Breast epithelium (tissue), 4 donors: ENCODE data around the gene DAPP1. TPM values are rescaled to one million over a fixed set of nuclear protein-coding genes. Genes with fewer than 3 reads are reported as not detected.

Experiments used
- DNase-seq, 2 donors: peaks; one replicate each; pipeline ENCODE4 v3.0.0-alpha.2; 2019; ENCODE audit warnings: low spot score in 2 of 2
- H3K27ac ChIP-seq, 2 donors: fragments of 200-600 bp; sonication (generic) in 1 of 2; one replicate each; pipeline ENCODE4 v1.5.1; 2016 to 2019; ENCODE audit warnings: mild to moderate bottlenecking in 1 of 2
- H3K27me3 ChIP-seq, 2 donors: fragments of 200-600 bp; sonication (generic) in 1 of 2; one replicate each; pipeline versions ENCODE4 v1.5.1 to v1.6.0; 2017 to 2019; ENCODE audit warnings: control low read depth in 1 of 2, mild to moderate bottlenecking in 1 of 2
- H3K36me3 ChIP-seq: fragments of 200-600 bp; one replicate; pipeline ENCODE4 v1.5.1; 2019
- H3K4me1 ChIP-seq, 2 donors: fragments of 200-600 bp; sonication (generic); one replicate each; pipeline ENCODE4 v1.5.1; 2016 to 2019; ENCODE audit warnings: control low read depth in 1 of 2
- H3K4me3 ChIP-seq, 3 donors: fragments of 200-600 bp; sonication (generic); 1 replicate in 2 of 3; 2 replicates in 1 of 3; pipeline ENCODE4 v1.5.1; 2016 to 2019; ENCODE audit warnings: mild to moderate bottlenecking in 3 of 3, moderate library complexity in 2 of 3
- H3K9me3 ChIP-seq, 2 donors: fragments of 200-600 bp; sonication (generic) in 1 of 2; one replicate each; pipeline ENCODE4 v1.5.1; 2016 to 2019; ENCODE audit warnings: control low read depth in 1 of 2
- POLR2A ChIP-seq: fragments of 450-650 bp; IDR thresholded peaks from one replicate; pipeline ENCODE4 v1.6.1; 2016; ENCODE audit warnings: antibody characterized with exemption, mild to moderate bottlenecking, moderate library complexity
- POLR2AphosphoS5 ChIP-seq, 3 donors: sonication (generic); formaldehyde crosslinking; IDR thresholded peaks; one replicate each; pipeline ENCODE4 v1.6.1; 2017; ENCODE audit warnings: antibody characterized with exemption in 3 of 3
- intact Hi-C: fragments of 100-400 bp; cut with DNase I; formaldehyde crosslinking; loops from one replicate; pipeline ENCODE4 v1.15.1; 2023; ENCODE audit warnings: low total_unique reads
- total RNA-seq, 3 donors: library from RNA; depleted of rRNA; stranded (reverse); fragments of >200 nt; gene quantifications; one replicate each; pipeline ENCODE4 v1.1.0, GENCODE V29; 2016
- TF ChIP-seq, protein P1 (sequence below), 3 donors: fragments of 450-650 bp; IDR thresholded peaks; one replicate each; pipeline ENCODE4 v1.5.1; 2016 to 2017; ENCODE audit warnings: antibody characterized with exemption in 3 of 3, mild to moderate bottlenecking in 3 of 3, moderate library complexity in 3 of 3

DAPP1 gene
- total RNA-seq, 3 donors from 2014 or later = 2.7 to 10.2 (median 4.9) TPM

DNA sequence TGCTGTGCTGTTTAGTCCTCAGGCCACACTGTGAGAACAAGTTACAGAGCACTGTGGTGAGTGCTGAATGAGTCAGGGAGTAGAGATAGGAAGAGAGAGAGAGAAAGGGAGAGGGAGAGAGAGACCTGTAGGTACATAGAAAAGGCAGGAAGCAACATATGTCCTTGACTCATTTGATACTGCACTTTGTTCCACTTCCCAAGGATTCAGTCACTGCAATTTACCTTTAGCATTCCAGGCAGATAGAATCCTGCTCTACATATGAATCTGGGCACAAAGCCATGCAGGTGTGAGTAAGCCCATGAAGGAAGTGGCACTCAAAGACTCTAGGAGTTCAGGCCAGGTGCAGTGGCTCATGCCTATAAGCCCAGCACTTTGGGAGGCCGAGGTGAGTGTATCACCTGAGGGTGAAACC, 1.0 kb upstream of the DAPP1 start:
- Histone ChIP-seq H3K4me3 (no peak overlapping the region), H3K36me3 (no peaks in the 10 kb centered on the region), H3K9me3 (no peaks in the 10 kb centered on the region), H3K27me3 (no peaks in the 10 kb centered on the region), H3K27ac (peak overlapping the region in 1 of 2 donors; percentile 11), H3K4me1 (no peaks in the 10 kb centered on the region)
- DNase-seq = peak in 1 of 2 donors; percentile 29
- TF ChIP-seq, protein P1, sequence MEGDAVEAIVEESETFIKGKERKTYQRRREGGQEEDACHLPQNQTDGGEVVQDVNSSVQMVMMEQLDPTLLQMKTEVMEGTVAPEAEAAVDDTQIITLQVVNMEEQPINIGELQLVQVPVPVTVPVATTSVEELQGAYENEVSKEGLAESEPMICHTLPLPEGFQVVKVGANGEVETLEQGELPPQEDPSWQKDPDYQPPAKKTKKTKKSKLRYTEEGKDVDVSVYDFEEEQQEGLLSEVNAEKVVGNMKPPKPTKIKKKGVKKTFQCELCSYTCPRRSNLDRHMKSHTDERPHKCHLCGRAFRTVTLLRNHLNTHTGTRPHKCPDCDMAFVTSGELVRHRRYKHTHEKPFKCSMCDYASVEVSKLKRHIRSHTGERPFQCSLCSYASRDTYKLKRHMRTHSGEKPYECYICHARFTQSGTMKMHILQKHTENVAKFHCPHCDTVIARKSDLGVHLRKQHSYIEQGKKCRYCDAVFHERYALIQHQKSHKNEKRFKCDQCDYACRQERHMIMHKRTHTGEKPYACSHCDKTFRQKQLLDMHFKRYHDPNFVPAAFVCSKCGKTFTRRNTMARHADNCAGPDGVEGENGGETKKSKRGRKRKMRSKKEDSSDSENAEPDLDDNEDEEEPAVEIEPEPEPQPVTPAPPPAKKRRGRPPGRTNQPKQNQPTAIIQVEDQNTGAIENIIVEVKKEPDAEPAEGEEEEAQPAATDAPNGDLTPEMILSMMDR (IDR thresholded peaks at IDR 0.05) = no peak
- no peak for TF ChIP-seq POLR2A
- TF ChIP-seq POLR2AphosphoS5 (IDR thresholded peaks at IDR 0.05) = no peak
- intact Hi-C loops = no loop called here

DNA sequence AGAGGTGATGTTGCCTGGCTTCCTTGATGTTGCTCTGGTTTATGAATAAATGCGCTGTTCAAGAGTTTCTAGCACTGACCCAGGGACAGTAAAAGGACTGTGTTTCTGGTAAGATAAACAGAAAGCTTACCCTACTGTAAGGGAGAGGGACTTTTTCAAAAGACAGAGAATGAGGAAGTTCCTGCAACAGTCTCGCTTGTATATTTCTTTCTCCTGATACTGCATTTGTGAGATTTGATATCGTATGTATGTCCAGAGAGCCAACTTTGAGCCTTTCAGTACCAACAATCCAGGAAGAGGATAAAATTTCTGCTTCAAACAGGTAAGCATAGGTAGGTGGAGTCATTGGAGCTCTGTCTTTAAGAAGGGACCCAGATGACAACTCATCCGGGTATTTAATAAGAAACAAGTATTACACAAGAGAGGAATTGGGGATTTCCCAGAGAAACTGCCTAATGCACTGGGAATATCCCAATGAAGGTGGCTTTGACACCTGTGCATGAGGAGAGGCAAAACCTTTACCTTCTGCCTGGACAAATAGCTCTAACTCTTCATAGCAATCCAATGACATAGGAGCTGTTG, 773 bp downstream of the DAPP1 start:
- DNase-seq = no peak
- H3K27ac ChIP-seq = peak overlapping the region; percentile 67 to 69
- H3K4me3 ChIP-seq = peak overlapping the region; percentile 6 to 45 (median 25)
- no peaks in the 10 kb centered on the region for H3K9me3 ChIP-seq
- intact Hi-C loops = no loop called here
- no peaks in the 10 kb centered on the region for H3K27me3 ChIP-seq
- no peaks in the 10 kb centered on the region for H3K36me3 ChIP-seq
- TF ChIP-seq POLR2A (no peak), POLR2AphosphoS5 (IDR thresholded peaks at IDR 0.05) (no peak)
- TF ChIP-seq, protein P1 (IDR thresholded peaks at IDR 0.05) = no peak
- H3K4me1 ChIP-seq = no peaks in the 10 kb centered on the region

DNA sequence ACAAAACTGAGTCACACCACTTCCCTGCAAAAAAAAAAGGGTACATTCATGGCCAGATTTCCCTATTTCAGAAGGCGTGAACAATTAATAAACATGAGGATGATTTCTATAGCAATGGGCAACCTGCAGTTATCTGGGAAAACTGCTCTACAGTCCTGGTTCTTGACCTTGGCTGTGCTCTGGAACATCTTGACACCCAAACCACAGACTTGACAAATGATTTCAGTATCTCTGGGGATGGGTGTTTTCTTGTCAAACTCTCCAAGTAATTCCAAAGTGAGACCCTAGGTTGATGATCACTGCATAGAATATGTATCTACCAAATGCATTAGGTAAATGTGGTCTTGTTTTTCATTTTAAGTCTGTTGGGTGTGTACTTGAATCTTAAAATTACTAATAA, 2.0 kb downstream of the DAPP1 start:
- H3K27me3 ChIP-seq = no peaks in the 10 kb centered on the region
- H3K36me3 ChIP-seq = no peaks in the 10 kb centered on the region
- H3K4me1 ChIP-seq = no peaks in the 10 kb centered on the region
- DNase-seq = no peak
- intact Hi-C loops = no loop called here
- H3K4me3 ChIP-seq = no peak overlapping the region
- no peak for TF ChIP-seq POLR2A
- TF ChIP-seq, protein P1 (IDR thresholded peaks at IDR 0.05) = no peak
- TF ChIP-seq POLR2AphosphoS5 (IDR thresholded peaks at IDR 0.05) = no peak
- H3K27ac ChIP-seq = no peak overlapping the region
- no peaks in the 10 kb centered on the region for H3K9me3 ChIP-seq

DNA sequence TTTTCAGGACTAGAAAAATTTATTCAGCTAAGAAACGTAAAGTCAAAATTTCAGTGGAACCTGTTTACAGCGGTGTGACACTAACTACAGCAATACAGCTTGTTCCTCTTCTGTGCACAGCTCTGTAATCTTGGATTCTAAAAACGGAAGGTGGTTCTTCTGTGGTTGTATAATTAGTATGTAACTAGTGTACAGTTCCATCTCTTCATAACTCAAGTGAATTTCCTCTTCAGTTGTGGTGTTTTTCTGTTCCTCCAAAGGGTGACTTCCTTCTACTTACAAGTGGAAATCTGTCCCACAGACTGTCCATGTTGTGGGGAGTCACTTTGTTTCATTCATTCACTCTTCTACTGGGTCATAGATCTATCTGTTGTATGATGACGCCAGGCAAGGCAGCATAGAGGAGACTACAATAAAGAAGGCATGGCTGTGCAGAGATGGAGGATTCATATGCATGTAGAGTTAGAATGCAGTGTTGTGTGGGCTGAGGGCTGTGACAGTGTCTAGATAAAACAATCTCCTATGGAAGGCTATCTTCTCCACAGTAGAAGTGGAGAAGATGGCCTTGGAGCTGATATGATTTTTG, 5.4 kb downstream of the DAPP1 start:
- H3K4me3 ChIP-seq = no peak overlapping the region
- TF ChIP-seq, protein P1 (IDR thresholded peaks at IDR 0.05) = no peak
- TF ChIP-seq POLR2AphosphoS5 (IDR thresholded peaks at IDR 0.05) = no peak
- DNase-seq = no peak
- H3K4me1 ChIP-seq = no peaks in the 10 kb centered on the region
- H3K9me3 ChIP-seq = no peaks in the 10 kb centered on the region
- intact Hi-C loops = no loop called here
- no peaks in the 10 kb centered on the region for H3K36me3 ChIP-seq
- H3K27me3 ChIP-seq = no peaks in the 10 kb centered on the region
- no peak overlapping the region for H3K27ac ChIP-seq

DNA sequence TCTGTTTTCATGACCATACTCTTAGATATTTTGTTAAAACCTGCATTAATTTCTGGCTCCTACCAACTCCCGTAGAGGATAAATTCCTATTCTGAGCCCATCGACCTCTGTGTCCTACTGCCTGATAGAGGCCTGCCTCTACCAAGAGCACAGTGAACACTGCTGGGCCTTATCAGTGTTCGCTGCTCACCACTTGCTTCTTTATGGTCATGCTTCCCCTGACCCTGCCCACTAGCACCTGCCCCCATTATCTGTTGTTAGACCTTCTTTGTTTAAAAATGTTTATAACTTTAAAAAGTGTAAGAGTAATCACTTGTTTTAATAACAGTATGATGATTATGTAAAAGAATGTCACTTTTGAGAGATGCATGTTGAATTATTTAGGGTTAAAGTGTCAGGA, 6.1 kb downstream of the DAPP1 start:
- H3K36me3 ChIP-seq = no peaks in the 10 kb centered on the region
- no peak overlapping the region for H3K4me3 ChIP-seq
- no peaks in the 10 kb centered on the region for H3K9me3 ChIP-seq
- no peaks in the 10 kb centered on the region for H3K4me1 ChIP-seq
- intact Hi-C loops = no loop called here
- no peaks in the 10 kb centered on the region for H3K27me3 ChIP-seq
- DNase-seq = no peak
- no peak overlapping the region for H3K27ac ChIP-seq
- no peak for TF ChIP-seq POLR2A
- TF ChIP-seq, protein P1 (IDR thresholded peaks at IDR 0.05) = no peak
- no peak for TF ChIP-seq POLR2AphosphoS5 (IDR thresholded peaks at IDR 0.05)
